Skin of body (tissue), 2 donors: ENCODE results near the gene LAMB4. TPM values are rescaled to one million over a fixed set of nuclear protein-coding genes. Genes with fewer than 3 reads are reported as not detected.
A peak's percentile ranks its signal among the peaks of the same experiment; 100 is the strongest.

ENCODE experiments used
- DNase-seq: peaks from one replicate; lab custom pipeline; 2025; lab: John Stamatoyannopoulos, UW
- total RNA-seq: library from RNA; depleted of rRNA; stranded (reverse); fragments of >200 nt; gene quantifications from one replicate; pipeline ENCODE4 v1.2.3, GENCODE V29; 2014

Gene LAMB4
- total RNA-seq, 1 donor from 2014 or later = 14.4 TPM

DNA sequence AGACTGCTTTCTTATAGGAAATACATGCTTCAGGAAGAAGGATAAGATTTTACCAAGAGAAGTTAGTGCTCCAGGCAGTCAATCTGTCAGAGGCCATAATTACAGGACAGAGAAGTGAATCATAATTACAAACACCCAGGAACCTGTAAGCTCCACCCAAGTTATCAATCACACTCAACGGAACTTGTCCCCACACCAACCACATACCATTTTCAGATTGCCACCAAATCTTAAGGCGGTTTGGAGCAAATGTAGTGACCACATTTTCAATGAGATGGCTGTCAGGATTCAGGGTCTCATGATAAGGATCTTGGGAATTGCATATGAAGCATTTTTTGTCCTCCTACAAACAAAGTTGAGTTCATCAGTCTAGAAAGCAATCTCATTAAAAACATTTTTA lies 132.0 kb downstream of the LAMB4 start:
- DNase-seq = no peak

DNA sequence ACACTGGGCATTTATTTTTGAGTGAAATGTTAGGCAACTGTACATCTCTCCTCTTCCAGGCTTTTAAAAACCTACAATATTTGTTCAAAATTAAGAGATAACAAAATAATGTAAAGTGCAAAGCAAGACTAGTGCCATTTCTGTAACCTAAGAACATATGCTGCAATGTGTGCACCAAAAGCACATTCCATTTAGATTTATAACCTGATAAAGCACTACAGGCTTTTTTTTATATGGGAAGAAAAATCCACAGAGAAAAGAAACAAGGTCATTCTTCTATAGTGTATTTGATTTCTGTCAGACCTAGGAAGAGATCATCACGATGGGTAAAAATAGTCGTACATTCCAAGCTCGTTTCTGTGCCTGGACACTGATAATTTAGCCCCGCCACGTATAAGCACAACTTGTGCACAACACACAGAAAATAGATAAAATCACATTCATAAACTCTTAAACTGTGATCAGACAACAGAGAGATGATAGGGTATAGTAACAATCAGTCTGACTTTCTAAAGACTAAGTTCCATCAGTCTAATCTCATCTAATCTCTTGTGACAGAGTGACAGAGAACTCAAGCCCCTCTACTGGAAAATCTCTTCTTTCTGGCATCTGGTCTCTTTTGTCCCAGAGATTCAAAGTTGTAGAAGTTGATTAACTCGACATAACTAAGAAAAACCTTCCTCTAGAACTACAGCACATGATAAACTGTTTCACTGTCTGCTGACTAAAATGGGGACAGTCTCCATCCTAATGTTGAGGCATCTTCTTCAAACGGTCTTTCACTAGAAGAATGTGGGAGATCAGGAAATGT lies 133.9 kb downstream of the LAMB4 start:
- no peak for DNase-seq

- DNase-seq = peak; percentile 89
These were observed 134.7 kb downstream of the LAMB4 start for GRCh38 chr7:107995184-107996071.

DNA sequence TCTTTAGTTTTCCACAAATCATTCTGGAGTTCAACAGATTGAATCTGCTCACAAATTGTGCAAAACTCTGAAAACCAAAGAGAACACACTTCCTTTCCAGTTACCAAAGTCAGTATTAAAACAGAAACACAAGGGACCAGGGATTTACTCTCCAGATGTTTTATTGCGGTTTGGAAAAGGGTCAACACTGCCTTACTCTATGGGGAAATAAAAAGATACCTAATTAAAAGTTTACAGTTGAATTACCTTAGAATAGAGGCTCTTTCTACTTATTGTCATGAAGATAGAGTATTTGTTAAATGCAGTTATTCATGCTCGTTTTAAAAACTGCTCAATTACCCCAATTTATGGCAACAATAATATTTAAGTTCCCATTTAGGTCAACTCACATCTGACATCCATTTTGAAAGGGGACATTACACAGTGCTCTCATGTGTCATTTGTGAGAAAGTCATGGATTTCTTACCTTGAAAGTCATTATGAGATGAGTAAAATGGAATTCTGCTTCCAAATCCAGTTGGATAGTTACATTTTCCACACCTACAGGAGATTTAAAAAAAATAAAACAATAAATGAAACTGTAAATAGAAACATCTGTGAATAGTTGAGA lies 135.6 kb downstream of the LAMB4 start:
- DNase-seq = peak; percentile 68

- DNase-seq = peak; percentile 45
These were observed 136.3 kb downstream of the LAMB4 start for GRCh38 chr7:107993891-107994291.

- DNase-seq = no peak
These were observed 140.4 kb downstream of the LAMB4 start for GRCh38 chr7:107989618-107990373.

- DNase-seq = peak; percentile 88
These were observed 147.2 kb downstream of the LAMB4 start for GRCh38 chr7:107982918-107983389.

- no peak for DNase-seq
These were observed 147.9 kb downstream of the LAMB4 start for GRCh38 chr7:107982042-107982840.

DNA sequence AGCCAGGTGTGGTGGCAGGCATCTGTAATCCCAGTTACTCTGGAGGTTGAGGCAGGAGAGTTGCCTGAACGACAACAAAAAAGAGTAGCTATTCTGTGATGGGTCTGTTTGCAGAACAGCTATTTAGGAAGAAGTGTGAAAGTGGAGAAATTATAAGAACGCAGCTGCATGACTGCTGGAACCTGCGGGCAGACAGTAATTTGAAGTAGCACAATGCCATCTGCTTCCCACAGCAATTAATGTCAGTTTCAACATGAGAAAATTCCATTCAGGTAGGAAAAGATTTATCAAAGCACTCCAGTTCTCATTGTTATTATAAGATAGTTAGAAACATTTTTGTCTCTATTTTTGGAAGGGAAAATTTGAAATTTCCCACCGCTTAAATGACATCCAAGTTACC lies 148.7 kb downstream of the LAMB4 start:
- no peak for DNase-seq

- no peak for DNase-seq
These were observed 149.4 kb downstream of the LAMB4 start for GRCh38 chr7:107980671-107981190.

DNA sequence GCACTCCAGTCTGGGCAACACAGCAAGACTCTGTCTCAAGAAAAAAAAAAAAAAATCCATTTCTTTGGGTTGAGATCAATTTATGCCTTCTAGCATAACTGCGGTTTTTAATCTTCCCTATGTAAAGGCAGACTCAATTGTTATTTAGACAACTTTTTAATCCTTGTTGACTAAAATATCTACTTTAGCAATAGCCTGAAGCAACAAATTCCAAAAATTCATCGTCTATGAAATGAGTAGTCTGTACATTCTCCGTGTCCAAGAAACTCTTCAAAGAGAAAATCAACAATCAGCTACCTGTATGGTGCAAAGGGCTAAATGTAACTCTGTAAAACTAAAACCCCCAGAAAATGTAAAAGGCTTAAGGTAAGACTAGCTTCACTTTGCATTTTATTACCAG lies 150.0 kb downstream of the LAMB4 start:
- DNase-seq = no peak

DNA sequence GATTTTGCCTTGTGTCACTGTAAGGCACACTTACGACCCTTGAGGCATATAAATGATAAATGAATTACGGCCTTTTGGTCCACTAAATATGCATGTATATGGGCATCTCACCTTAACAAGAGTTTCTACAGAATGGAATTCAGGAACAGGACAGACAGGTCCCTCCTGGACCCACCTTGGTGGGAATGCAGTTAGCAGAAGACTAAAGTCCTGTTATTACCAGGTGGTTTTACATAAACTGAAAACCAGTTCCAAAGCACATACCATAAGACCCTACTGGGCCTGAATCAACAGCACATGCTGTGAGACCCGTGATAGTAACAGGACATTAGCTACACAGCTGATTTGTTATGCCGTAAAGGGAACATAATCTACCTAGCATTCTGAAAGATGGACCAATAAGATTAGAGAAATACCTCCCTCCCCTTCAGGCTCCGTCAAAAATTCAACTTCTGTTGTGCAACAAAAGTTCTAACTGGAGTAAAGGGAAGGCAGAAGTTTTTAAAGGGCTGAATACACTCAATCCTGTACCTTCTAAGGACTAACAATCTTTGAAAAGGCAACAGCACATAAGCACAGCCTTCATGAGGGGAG lies 151.2 kb downstream of the LAMB4 start:
- DNase-seq = no peak

DNA sequence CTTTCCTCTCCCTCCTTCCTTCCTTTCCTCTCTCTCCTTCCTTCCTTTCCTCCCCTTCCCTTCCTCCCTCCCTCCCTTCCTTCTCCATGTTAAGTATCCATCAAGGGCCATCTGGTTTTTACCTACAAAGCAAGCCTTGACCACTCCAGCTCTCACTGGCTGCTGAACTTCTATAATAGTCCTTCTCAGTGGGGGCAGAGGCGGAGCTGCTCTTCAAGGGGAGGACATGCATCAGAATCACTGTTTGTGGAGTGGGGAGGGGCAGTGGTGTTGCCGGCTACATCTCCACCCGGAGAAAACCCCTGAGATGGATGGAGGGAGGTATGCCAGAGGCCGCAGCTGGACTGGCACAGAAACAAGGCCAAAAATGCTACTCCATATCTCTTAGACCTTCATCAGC lies 153.1 kb downstream of the LAMB4 start:
- no peak for DNase-seq

DNA sequence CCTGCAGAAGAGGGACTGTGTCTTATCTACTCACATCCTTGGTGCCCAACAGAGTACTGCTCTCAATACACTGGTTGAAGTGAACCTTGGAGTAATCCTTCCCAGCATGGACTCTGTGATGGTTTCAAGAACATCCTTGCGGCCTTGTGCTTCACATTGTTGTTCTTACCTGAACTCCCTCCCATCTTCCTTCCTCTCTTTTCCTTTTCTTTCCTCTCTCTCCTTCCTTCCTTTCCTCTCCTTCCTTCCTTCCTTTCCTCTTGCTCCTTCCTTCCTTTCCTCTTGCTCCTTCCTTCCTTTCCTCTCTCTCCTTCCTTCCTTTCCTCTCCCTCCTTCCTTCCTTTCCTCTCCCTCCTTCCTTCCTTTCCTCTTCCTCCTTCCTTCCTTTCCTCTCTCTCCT lies 153.5 kb downstream of the LAMB4 start:
- DNase-seq = no peak

GRCh38 chr7:107975394-107976013 lies 154.7 kb downstream of the LAMB4 start:
- no peak for DNase-seq

DNA sequence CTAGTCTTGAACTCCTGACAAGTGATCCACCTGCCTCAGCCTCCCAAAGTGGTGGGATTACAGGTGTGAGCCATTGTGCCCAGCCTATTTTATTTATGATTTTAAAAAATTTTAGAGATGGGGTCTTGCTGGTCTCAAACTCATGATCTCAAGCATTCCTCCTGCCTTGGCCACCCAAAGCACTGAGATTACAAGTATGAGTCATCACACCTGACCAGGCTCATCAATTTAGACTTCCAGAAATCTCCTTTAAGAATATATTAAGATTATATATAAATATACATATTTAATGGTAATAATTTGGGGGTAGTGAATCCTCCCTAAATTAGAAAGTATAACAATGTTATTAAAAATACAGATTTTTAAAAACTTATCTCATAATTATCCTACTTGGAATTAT lies 156.3 kb downstream of the LAMB4 start:
- DNase-seq = no peak
